ENCODE measurements around the gene RPS16. TPM values are rescaled to one million over a fixed set of nuclear protein-coding genes. Genes with fewer than 3 reads are reported as not detected.
"Not testable (repeated sequence)": the region's sequence is repeated elsewhere in the genome, so short reads cannot be mapped to it uniquely, and the experiment has no call there.

Gene RPS16
- polyA plus RNA-seq, 3 donors: 1,189 to 1,428 (median 1,311) TPM

DNA sequence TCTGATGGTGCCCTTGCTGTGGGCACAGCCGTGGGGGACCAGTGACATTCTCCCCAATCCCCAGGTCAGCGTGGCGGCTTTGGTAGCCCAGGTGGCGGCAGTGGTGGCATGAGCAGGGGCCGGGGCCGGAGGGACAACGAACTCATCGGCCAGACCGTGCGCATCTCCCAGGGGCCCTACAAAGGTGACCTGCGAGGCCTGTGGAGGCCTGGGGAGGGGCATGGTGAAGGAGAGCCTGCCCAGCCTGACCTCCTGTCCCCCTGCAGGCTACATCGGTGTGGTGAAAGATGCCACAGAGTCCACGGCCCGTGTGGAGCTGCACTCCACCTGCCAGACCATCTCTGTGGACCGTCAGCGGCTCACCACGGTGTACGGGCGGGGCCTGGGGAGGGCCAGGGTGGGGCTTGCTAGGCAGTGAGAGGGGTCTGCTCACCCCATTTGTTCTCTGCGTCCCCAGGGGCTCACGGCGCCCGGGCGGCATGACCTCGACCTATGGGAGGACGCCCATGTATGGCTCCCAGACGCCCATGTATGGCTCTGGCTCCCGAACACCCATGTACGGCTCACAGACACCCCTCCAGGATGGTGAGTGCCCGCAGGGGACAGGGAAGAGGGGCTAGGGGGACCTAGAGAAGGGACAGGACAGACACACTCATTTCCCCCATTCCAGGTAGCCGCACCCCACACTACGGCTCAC lies 37.1 kb upstream of the RPS16 start:
- DNase-seq (ENCODE audit: extremely low read depth in 1 of 11, low read depth in 9 of 11, low spot score in 4 of 11): no peak

DNA sequence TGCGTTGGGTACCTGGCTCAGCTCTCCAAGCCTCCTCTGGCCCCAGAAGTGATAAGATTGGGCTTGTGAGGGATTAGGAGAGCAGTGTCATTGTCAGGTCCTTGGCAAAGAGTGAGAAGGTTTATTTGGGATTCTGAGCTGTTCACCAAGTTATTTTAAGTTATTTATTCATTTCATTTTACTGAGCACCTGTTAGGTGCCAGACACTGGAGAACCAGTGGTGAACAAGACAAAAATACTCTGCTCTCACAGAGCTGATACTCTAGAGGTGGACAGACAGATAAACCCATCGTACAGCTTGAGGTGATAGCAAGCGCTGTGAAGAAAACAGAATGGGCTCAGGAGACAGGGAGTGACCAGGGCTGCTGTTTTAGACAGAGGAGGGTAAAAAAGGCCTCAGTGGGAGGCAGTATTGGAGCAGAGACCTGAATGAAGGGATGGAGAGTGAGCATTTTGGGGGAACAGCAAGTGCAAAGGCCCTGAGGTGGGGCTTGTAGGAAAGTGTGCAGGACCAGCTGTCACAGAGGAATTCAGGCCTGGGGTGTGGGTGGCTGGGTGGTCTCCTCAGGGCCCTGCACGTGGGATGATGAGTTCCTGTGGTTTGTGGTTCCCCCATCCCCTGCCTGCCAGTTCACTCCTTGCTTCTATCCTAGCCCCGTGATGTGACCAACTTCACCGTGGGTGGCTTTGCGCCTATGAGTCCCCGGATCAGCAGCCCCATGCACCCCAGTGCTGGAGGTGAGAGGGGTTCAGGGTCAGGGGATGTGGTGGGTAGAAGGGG lies 36.2 kb upstream of the RPS16 start:
- DNase-seq (ENCODE audit: extremely low read depth in 1 of 11, low read depth in 9 of 11, low spot score in 4 of 11): no peak

GRCh38 chr19:39470724-39471339 lies 35.1 kb upstream of the RPS16 start:
- DNase-seq (ENCODE audit: extremely low read depth in 1 of 11, low read depth in 9 of 11, low spot score in 4 of 11): no peak

- DNase-seq (ENCODE audit: extremely low read depth in 1 of 11, low read depth in 9 of 11, low spot score in 4 of 11): no peak
Measured at GRCh38 chr19:39469567-39469966, 33.8 kb upstream of the RPS16 start.

DNA sequence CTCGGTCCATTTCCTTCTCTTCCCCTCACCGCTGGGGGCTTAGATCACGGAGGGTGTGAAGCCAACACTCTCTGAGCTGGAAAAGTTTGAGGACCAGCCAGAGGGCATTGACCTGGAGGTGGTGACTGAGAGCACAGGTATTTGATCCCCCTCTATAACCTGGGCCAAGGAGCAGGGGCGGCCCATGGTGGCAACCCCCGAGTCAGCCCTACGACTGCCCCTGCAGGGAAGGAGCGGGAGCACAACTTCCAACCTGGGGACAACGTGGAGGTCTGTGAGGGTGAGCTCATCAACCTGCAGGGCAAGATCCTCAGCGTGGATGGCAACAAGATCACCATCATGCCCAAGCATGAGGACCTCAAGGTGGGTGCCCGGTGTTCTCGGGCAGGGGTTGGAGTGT lies 33.3 kb upstream of the RPS16 start:
- no peak for DNase-seq (ENCODE audit: extremely low read depth in 1 of 11, low read depth in 9 of 11, low spot score in 4 of 11)

DNA sequence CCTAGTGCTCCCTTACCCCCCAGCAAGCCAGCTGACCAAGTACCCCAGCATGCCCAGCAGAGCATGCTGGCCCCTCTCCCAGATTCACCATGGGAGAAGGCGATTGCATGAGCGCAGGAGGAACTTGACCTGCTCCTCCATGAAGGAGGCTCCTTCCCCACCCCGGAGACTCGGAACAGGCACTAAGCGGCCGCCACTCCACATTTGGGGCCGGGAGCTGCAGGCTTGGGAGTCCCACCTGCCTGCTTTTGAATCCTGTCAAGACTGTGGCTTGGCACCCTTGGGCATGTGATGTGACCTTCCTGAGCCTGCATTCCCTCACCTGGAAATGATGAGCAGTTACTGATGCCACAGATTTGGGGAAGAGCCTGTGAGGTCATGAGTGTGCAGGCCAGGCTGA lies 32.2 kb upstream of the RPS16 start:
- DNase-seq (ENCODE audit: extremely low read depth in 1 of 11, low read depth in 9 of 11, low spot score in 4 of 11): no peak

- no peak for DNase-seq (ENCODE audit: extremely low read depth in 1 of 11, low read depth in 9 of 11, low spot score in 4 of 11)
Measured at GRCh38 chr19:39465956-39466747, 30.4 kb upstream of the RPS16 start.

DNA sequence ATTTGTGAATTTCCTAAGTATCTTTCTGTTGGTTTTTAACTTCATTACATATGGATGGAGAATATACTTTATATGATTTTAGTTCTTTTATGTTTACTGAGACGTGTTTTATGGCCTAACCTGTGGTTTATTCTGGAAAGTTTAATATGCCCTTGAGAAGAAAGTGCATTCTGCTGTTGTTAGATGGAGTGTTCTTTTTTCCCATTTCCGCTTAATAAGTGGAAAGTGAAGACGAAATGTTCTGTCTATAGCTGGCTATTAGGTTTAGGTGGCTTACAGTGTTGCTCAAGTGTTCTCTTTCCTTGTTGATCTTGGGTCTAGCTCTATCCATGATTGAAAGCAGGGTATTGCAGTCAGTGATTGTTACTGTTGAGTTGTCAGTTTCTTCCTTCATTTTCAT lies 27.7 kb upstream of the RPS16 start:
- no peak for DNase-seq (ENCODE audit: extremely low read depth in 1 of 11, low read depth in 9 of 11, low spot score in 4 of 11)

GRCh38 chr19:39451257-39451656 lies 15.5 kb upstream of the RPS16 start:
- not testable (repeated sequence) for DNase-seq (ENCODE audit: extremely low read depth in 1 of 11, low read depth in 9 of 11, low spot score in 4 of 11)

DNA sequence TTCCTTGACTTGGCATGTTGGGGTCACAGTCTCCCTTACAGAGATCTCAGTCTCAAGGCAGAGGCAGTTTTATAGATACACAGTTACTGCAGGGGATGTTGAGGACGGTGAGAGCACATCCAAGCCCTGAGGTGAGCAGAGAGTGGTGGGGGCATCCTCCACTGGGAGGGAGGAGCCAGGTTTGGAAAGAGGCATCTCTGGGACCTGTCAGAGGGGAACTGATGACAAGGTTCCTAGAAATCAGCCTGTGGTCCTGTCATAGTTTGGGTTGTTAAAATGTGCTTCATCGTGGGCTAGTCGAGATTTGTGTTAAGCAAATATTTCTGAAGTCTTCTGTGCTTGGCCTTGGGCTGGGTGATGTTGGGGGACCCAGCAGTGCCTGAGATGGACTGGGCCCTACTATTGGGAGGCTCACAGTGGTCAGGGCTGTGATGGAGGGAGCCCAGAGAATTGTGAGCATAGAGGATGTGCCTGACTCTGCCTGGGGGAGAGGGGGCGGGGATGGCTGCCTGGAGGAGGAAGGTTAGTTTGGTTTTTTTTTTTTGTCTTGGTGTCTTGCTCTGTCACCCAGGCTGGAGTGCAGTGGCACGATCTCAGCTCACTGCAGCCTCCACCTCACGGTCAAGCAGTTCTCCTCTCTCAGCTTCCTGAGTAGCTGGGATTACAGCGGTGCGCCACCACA lies 13.5 kb upstream of the RPS16 start:
- DNase-seq (ENCODE audit: extremely low read depth in 1 of 11, low read depth in 9 of 11, low spot score in 4 of 11): no peak

DNA sequence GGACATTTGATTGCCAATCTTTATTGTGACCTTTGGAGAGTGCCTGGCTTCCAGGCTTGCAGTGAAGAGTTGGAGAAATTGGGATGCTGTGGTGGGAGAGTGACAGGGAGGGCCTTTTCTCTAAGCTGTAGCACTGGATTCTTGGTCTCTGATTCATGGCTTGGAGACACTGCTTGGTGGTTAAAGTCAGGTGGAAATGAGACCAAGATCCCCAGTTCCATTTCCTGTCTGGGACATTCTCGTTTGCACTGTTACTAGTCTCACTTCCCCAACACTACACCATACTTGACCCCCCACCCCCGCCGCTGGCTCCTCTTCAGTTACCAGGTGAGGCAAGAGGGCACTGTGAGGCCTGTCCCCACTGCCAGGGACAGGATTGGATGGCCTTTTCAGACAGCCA lies 12.5 kb upstream of the RPS16 start:
- DNase-seq (ENCODE audit: extremely low read depth in 1 of 11, low read depth in 9 of 11, low spot score in 4 of 11): no peak

DNA sequence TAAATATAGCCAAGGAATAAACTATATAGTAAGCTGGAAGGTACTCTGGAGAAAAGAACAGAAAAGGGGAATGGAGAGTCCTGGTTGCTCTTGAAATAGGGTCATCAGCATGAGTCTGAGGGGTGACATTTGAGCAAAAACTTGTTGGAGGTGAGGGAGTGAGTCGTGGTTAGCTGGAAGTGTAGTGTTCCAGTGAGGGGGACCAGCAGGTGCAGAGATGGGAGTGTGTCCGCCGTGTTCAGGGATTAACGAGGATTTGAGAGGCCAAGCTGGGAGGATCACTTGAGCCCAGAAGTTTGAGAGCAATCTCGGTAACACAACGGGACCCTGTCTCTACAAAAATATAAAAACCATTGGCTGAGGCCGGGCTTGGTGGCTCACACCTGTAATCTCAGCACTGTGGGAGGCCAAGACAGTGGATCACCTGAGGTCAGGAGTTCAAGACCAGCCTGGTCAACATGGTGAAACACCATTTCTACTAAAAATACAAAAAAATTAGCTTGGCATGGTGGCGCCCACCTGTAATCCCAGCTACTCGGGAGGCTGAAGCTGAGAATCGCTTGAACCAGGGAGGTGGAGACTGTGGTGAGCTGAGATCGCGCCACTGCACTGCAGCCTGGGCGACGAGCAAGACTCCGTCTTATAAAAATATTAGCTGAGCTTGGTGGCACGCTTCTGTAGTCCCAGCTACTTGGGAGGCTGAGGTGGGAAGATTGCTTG lies 10.8 kb upstream of the RPS16 start:
- DNase-seq (ENCODE audit: extremely low read depth in 1 of 11, low read depth in 9 of 11, low spot score in 4 of 11): no peak

GRCh38 chr19:39445196-39446111 lies 9.7 kb upstream of the RPS16 start, which contains the start of gene SUPT5H:
SUPT5H (plus strand) TSS chr19:39445582; CDS start chr19:39445891, 309 bp downstream.
- peak; percentile 92 to 97 (median 95) for DNase-seq (ENCODE audit: extremely low read depth in 1 of 11, low read depth in 9 of 11, low spot score in 4 of 11)

DNA sequence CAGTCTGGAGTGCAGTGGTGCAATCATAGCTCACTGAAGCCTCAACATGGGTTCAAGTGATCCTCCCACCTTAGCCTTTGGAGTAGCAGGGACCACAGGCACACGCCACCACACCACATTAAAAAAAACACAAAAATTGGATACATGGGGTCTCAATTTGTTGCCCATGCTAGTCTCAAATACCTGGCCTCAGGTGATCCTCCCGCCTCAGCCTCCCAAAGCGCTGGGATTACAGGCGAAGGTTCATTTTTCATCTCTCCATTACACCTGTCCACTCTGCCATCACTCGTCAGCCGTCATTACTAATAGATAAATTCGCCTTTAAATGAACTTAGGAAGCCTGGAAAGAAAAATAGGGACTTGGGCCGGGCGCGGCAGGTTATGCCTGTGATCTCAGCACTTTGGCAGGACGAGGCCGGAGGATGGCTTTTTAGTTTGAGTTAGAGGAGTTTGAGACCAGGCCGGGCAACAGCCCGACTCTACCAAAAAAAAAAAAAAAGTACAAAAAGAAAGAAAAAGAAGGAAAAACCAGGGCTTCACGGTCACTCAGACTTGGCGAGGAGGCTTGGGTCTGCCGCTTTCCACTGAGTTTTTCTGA lies 8.9 kb upstream of the RPS16 start:
- peak in 1 of 11 donors; percentile 26 for DNase-seq (ENCODE audit: extremely low read depth in 1 of 11, low read depth in 9 of 11, low spot score in 4 of 11)

- DNase-seq (ENCODE audit: extremely low read depth in 1 of 11, low read depth in 9 of 11, low spot score in 4 of 11): no peak
Measured at GRCh38 chr19:39438270-39438934, 2.7 kb upstream of the RPS16 start.

- no peak for DNase-seq (ENCODE audit: extremely low read depth in 1 of 11, low read depth in 9 of 11, low spot score in 4 of 11)
Measured at GRCh38 chr19:39436350-39436716, 584 bp upstream of the RPS16 start.

Measured in renal cortex interstitium (tissue), 11 donors.